H1 (cell line): ENCODE measurements around the gene PRIMA1. TPM values are rescaled to one million over a fixed set of nuclear protein-coding genes. Genes with fewer than 3 reads are reported as not detected.

ENCODE experiments used
- CTCF ChIA-PET: fragments of 300-600 bp; sonication (Branson Sonifier 250); formaldehyde crosslinking; loops from one replicate; lab custom pipeline; 2021; ENCODE audit not compliant: partially characterized antibody; lab: Charles Lee
- POLR2A ChIA-PET: fragments of 300-600 bp; sonication (Branson Sonifier 250); formaldehyde crosslinking; loops from one replicate; lab custom pipeline; 2021; ENCODE audit warnings: inconsistent platforms; ENCODE audit not compliant: partially characterized antibody; lab: Charles Lee
- DNase-seq, 2 experiments: peaks; one replicate each; pipeline versions ENCODE4 v3.0.0 to v3.0.0-alpha.2; 2010 to 2022; ENCODE audit warnings: low spot score in 2 of 2, low read depth in 1 of 2, mixed read lengths in 1 of 2
- FAIRE-seq: peaks from 2 replicates; lab custom pipeline; 2011; peaks lifted over from hg19 to GRCh38; lab: Jason Lieb, UNC
- H2AFZ ChIP-seq: 2 replicates; pipeline ENCODE4 v1.8.1; 2012; ENCODE audit warnings: low read length, inconsistent platforms
- H2AK5ac ChIP-seq: 2 replicates; pipeline ENCODE4 v1.6.1; 2013; ENCODE audit warnings: low read depth, low read length
- H2BK120ac ChIP-seq: replicated peaks from 2 replicates; pipeline ENCODE3; 2013; ENCODE audit warnings: low read depth, low read length, inconsistent platforms
- H2BK12ac ChIP-seq: 2 replicates; pipeline ENCODE4 v1.6.1; 2013; ENCODE audit warnings: low read depth, low read length
- H2BK15ac ChIP-seq: 2 replicates; pipeline ENCODE4 v1.6.1; 2013; ENCODE audit warnings: low read length
- H2BK20ac ChIP-seq: 2 replicates; pipeline ENCODE4 v1.6.1; 2013; ENCODE audit warnings: low read length
- H2BK5ac ChIP-seq: 2 replicates; pipeline ENCODE4 v1.6.1; 2013; ENCODE audit warnings: low read depth, low read length
- H3K14ac ChIP-seq: 2 replicates; pipeline ENCODE4 v1.6.1; 2013; ENCODE audit warnings: inconsistent platforms; ENCODE audit not compliant: insufficient read length
- H3K18ac ChIP-seq: 2 replicates; pipeline ENCODE4 v1.6.1; 2013; ENCODE audit warnings: low read length; ENCODE audit errors: extremely low read depth
- H3K23ac ChIP-seq: 2 replicates; pipeline ENCODE4 v1.6.1; 2013; ENCODE audit warnings: inconsistent platforms; ENCODE audit not compliant: insufficient read length
- H3K23me2 ChIP-seq: 2 replicates; pipeline ENCODE4 v1.6.1; 2013; ENCODE audit warnings: low read depth, low read length
- H3K27ac ChIP-seq: 2 replicates; pipeline ENCODE4 v1.6.1; 2011; ENCODE audit warnings: low read depth, low read length, inconsistent platforms
- H3K27me3 ChIP-seq, 4 experiments: replicated peaks in 1 of 4; 1 replicate in 1 of 4; 2 replicates in 3 of 4; pipeline versions ENCODE4 v1.6.1 to v1.8.1; 2011 to 2013; ENCODE audit warnings: low read length in 3 of 4, mild to moderate bottlenecking in 3 of 4, inconsistent platforms in 2 of 4, mixed read lengths in 2 of 4, moderate library complexity in 1 of 4; ENCODE audit not compliant: control insufficient read depth in 3 of 4, insufficient read depth in 3 of 4; ENCODE audit errors: extremely low read depth in 1 of 4
- H3K36me3 ChIP-seq, 4 experiments: 2 replicates each; pipeline versions ENCODE4 v1.6.1 to v1.8.1; 2011 to 2013; ENCODE audit warnings: mild to moderate bottlenecking in 4 of 4, low read length in 3 of 4, moderate library complexity in 2 of 4, control low read depth in 1 of 4, inconsistent platforms in 1 of 4; ENCODE audit not compliant: insufficient read depth in 4 of 4, control insufficient read depth in 2 of 4
- H3K4ac ChIP-seq: replicated peaks from 2 replicates; pipeline ENCODE3; 2013; ENCODE audit warnings: low read length, low read depth, mixed read lengths, inconsistent platforms; ENCODE audit not compliant: insufficient read length
- H3K4me1 ChIP-seq, 4 experiments: replicated peaks in 1 of 4; 1 replicate in 1 of 4; 2 replicates in 3 of 4; pipeline versions ENCODE4 v1.6.1 to v1.8.1; 2011 to 2013; ENCODE audit warnings: low read length in 3 of 4, inconsistent platforms in 2 of 4, mixed read lengths in 1 of 4; ENCODE audit not compliant: insufficient read depth in 4 of 4, control insufficient read depth in 3 of 4
- H3K4me2 ChIP-seq, 2 experiments: 2 replicates each; pipeline versions ENCODE4 v1.6.1 to v1.8.1; 2011 to 2013; ENCODE audit warnings: low read depth in 2 of 2, low read length in 2 of 2, control low read depth in 1 of 2, inconsistent platforms in 1 of 2, mild to moderate bottlenecking in 1 of 2; ENCODE audit not compliant: insufficient read depth in 1 of 2
- H3K4me3 ChIP-seq, 4 experiments: fragments of 200-600, 300-600 bp in 1 of 4; sonication (generic), shearing (Covaris generic), sonication (Bioruptor Twin) in 1 of 4; 2 replicates each; pipeline versions ENCODE4 v1.5.1 to v1.8.1; 2011 to 2016; ENCODE audit warnings: low read length in 4 of 4, low read depth in 3 of 4, control low read depth in 2 of 4, inconsistent platforms in 2 of 4, mild to moderate bottlenecking in 2 of 4, mixed read lengths in 1 of 4, moderate library complexity in 1 of 4; ENCODE audit not compliant: insufficient read depth in 2 of 4; ENCODE audit errors: extremely low read depth in 1 of 4
- H3K56ac ChIP-seq: replicated peaks from 2 replicates; pipeline ENCODE3; 2013; ENCODE audit warnings: low read depth, mild to moderate bottlenecking, mixed read lengths, low read length, inconsistent platforms; ENCODE audit not compliant: insufficient read length
- H3K79me1 ChIP-seq: 2 replicates; pipeline ENCODE4 v1.6.1; 2013; ENCODE audit warnings: low read depth, low read length, control low read depth
- H3K79me2 ChIP-seq, 2 experiments: 2 replicates each; pipeline versions ENCODE4 v1.6.1 to v1.8.1; 2012 to 2013; ENCODE audit warnings: low read length in 2 of 2, mild to moderate bottlenecking in 2 of 2, inconsistent platforms in 1 of 2; ENCODE audit not compliant: insufficient read depth in 2 of 2, control insufficient read depth in 1 of 2
- H3K9ac ChIP-seq, 4 experiments: replicated peaks in 1 of 4; 1 replicate in 1 of 4; 2 replicates in 3 of 4; pipeline versions ENCODE4 v1.6.1 to v1.8.1; 2011 to 2013; ENCODE audit warnings: low read depth in 3 of 4, low read length in 3 of 4, control low read depth in 2 of 4, mild to moderate bottlenecking in 2 of 4, moderate library complexity in 2 of 4, inconsistent platforms in 1 of 4; ENCODE audit errors: extremely low read depth in 1 of 4
- H3K9me3 ChIP-seq, 2 experiments: 2 replicates each; pipeline versions ENCODE4 v1.6.1 to v1.8.1; 2012 to 2013; ENCODE audit warnings: mild to moderate bottlenecking in 2 of 2, moderate library complexity in 2 of 2, control low read depth in 1 of 2, inconsistent platforms in 1 of 2, low read depth in 1 of 2, low read length in 1 of 2, mixed read lengths in 1 of 2; ENCODE audit not compliant: insufficient read depth in 2 of 2
- H4K20me1 ChIP-seq, 2 experiments: replicated peaks in 1 of 2; 2 replicates each; pipeline versions ENCODE3 to v1.8.1; 2011 to 2013; ENCODE audit warnings: inconsistent platforms in 2 of 2, low read length in 2 of 2, mild to moderate bottlenecking in 1 of 2; ENCODE audit not compliant: insufficient read depth in 2 of 2, control insufficient read depth in 1 of 2
- H4K5ac ChIP-seq: 2 replicates; pipeline ENCODE4 v1.6.1; 2013; ENCODE audit warnings: low read length, low read depth, mixed read lengths, inconsistent platforms; ENCODE audit not compliant: insufficient read length
- H4K8ac ChIP-seq: 2 replicates; pipeline ENCODE4 v1.8.0; 2013; ENCODE audit warnings: mild to moderate bottlenecking, moderate library complexity, low read length, inconsistent platforms; ENCODE audit not compliant: insufficient read depth; ENCODE audit errors: extremely low read depth
- H4K91ac ChIP-seq: replicated peaks from 2 replicates; pipeline ENCODE3; 2013; ENCODE audit warnings: low read length, mixed read lengths, inconsistent platforms; ENCODE audit not compliant: insufficient read length
- ASH2L ChIP-seq: fragments of 200-600, 300-600 bp; sonication (generic); IDR thresholded peaks from one replicate; pipeline ENCODE4 v1.7.1; 2017; ENCODE audit warnings: low read length
- RAD21 ChIP-seq, 2 experiments: IDR thresholded peaks in 1 of 2; conservative IDR thresholded peaks in 1 of 2; 2 replicates each; pipeline ENCODE4 v1.6.1; 2011; ENCODE audit warnings: low read depth in 2 of 2, low read length in 2 of 2, improper control_type of control experiment in 1 of 2, inconsistent platforms in 1 of 2, mild to moderate bottlenecking in 1 of 2, moderate library complexity in 1 of 2
- SIX5 ChIP-seq: IDR thresholded peaks from 2 replicates; pipeline ENCODE4 v1.6.1; 2011; ENCODE audit warnings: mild to moderate bottlenecking, low read depth, low read length
- SP1 ChIP-seq: IDR thresholded peaks from 2 replicates; pipeline ENCODE4 v1.6.1; 2011; ENCODE audit warnings: low read depth, low read length
- WGBS, 2 experiments: shearing (Covaris generic) in 1 of 2; methylation state at CpG; one replicate each; pipeline versions ENCODE4 v1.1.6 to v1.1.7; 2013 to 2015; ENCODE audit warnings: low lambda C conversion rate in 2 of 2, mixed read lengths in 2 of 2, inconsistent platforms in 1 of 2, low coverage in 1 of 2, missing lambda C conversion rate in 1 of 2; ENCODE audit not compliant: insufficient replicate concordance in 2 of 2, insufficient coverage in 1 of 2, insufficient read length in 1 of 2; ENCODE audit errors: extremely low coverage in 1 of 2, missing lambda C conversion rate in 1 of 2; 5-methylcytosine and 5-hydroxymethylcytosine counted together
- polyA plus RNA-seq, 7 experiments: library from polyadenylated mRNA; depleted of rRNA in 3 of 7; stranded (reverse) in 5 of 7; unstranded in 2 of 7; fragments of >200 nt in 5 of 7; fragments of 200-250 nt in 2 of 7; gene quantifications; 1 replicate in 5 of 7; 2 replicates in 1 of 7; 4 replicates in 1 of 7; pipeline versions ENCODE4 v1.2.1 to v1.2.3, GENCODE V29; 2011 to 2013; ENCODE audit warnings: missing spikeins in 2 of 7, mixed read lengths in 2 of 7
- total RNA-seq: library from RNA; stranded (reverse); fragmentation: NEBNext Ultra II Directional; extraction: Animal tissue kit (Norgen Biotek cat#: 25700); gene quantifications from 2 replicates; pipeline ENCODE4 v1.2.1, GENCODE V29; 2021
- TF ChIP-seq, protein P1 (sequence below): IDR thresholded peaks from 2 replicates; pipeline ENCODE4 v1.6.1; 2011; ENCODE audit warnings: low read length, improper control_type of control experiment
- TF ChIP-seq, protein P2 (sequence below): IDR thresholded peaks from 2 replicates; pipeline ENCODE4 v1.6.1; 2011; ENCODE audit warnings: low read depth, mild to moderate bottlenecking, low read length; ENCODE audit not compliant: insufficient read depth

PRIMA1 gene
- total and polyA plus RNA-seq, 2 of the 8 experiments (the other 6 are each of a cell fraction or from before 2014, with no cell fraction given): 2.8 to 4.5 TPM

DNA sequence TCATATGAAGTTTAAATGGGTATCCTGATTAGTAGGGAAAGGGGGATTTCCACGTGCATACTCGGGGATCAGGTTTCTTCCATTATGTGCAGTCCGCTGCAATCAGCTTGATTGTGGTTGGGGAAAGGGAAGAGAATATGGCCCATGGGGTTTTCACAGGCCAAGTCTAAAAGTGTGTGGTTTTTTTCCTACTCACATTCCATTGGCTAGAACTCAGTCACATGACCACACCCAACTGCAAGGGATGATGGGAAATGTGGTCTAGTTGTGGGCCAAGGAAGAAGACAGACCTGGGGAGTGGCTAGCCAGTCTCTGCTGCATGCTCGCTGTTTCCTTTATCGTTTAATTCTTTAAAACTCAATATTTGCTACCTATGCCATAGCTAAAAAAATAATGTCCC, 105.1 kb downstream of the PRIMA1 start:
- H4K5ac ChIP-seq: no peak overlapping the region
- H3K27me3 ChIP-seq: no peaks in the 10 kb centered on the region
- no peak overlapping the region for H2AFZ ChIP-seq
- H3K14ac ChIP-seq: no peak overlapping the region
- H3K79me2 ChIP-seq: no peaks in the 10 kb centered on the region
- no peak overlapping the region; a peak in 1 of 4 replicates for H3K4me2 ChIP-seq
- H3K27ac ChIP-seq: no peak overlapping the region
- peaks cover 5 to 19% (median 14%) of the 10 kb centered on the region in 4 experiments; a peak in 5 of 7 replicates for H3K4me1 ChIP-seq
- H4K91ac ChIP-seq: no peak overlapping the region
- no peak overlapping the region for H4K8ac ChIP-seq
- no peak overlapping the region for H2BK15ac ChIP-seq
- H3K56ac ChIP-seq: no peak overlapping the region
- FAIRE-seq: peak; percentile 98
- H3K9me3 ChIP-seq: no peaks in the 10 kb centered on the region
- H3K23me2 ChIP-seq: peaks cover 5% of the 10 kb centered on the region
- no peaks in the 10 kb centered on the region for H4K20me1 ChIP-seq
- no peak overlapping the region for H3K9ac ChIP-seq
- no peak overlapping the region for H3K23ac ChIP-seq
- no peak overlapping the region for H2BK5ac ChIP-seq
- peak in 1 of 2 experiments; percentile 54 for DNase-seq
- no peak overlapping the region for H2BK120ac ChIP-seq
- H2BK12ac ChIP-seq: no peak overlapping the region
- WGBS, 2 experiments: 74% methylated on average over 5 of the region's 5 CpGs; no CpG with 5 or more reads in 1 of the 2 experiments
- H2BK20ac ChIP-seq: no peak overlapping the region
- H3K79me1 ChIP-seq: no peaks in the 10 kb centered on the region
- TF ChIP-seq SP1: peak; percentile 67; the same call in 1 of the 2 replicates
- TF ChIP-seq ASH2L: no peak
- TF ChIP-seq, protein P1, sequence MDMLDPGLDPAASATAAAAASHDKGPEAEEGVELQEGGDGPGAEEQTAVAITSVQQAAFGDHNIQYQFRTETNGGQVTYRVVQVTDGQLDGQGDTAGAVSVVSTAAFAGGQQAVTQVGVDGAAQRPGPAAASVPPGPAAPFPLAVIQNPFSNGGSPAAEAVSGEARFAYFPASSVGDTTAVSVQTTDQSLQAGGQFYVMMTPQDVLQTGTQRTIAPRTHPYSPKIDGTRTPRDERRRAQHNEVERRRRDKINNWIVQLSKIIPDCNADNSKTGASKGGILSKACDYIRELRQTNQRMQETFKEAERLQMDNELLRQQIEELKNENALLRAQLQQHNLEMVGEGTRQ: peak; percentile 87
- TF ChIP-seq SIX5: peak; percentile 36
- TF ChIP-seq RAD21 (IDR thresholded peaks at IDR 0.05 in 1 of 2, conservative IDR thresholded peaks at IDR 0.05 in 1 of 2; ENCODE audit: low read depth in 2 of 2, low read length in 2 of 2): no peak
- TF ChIP-seq, protein P2, sequence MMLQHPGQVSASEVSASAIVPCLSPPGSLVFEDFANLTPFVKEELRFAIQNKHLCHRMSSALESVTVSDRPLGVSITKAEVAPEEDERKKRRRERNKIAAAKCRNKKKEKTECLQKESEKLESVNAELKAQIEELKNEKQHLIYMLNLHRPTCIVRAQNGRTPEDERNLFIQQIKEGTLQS: peak; percentile 74
- CTCF ChIA-PET: interaction anchor here (0.7 kb wide), 2 partner anchors 9 to 78 kb away, joined by 3 read pairs; no protein-coding TSS in a partner anchor
- no peak overlapping the region for H3K18ac ChIP-seq
- H3K4me3 ChIP-seq: no peak overlapping the region
- H3K4ac ChIP-seq: no peak overlapping the region
- POLR2A ChIA-PET: no interaction called here
- no peaks in the 10 kb centered on the region for H3K36me3 ChIP-seq
- H2AK5ac ChIP-seq: no peak overlapping the region
